Measurements from ENCODE around the gene NUP42.

Gene NUP42

GRCh38 chr7:23204241-23204640 lies 22.4 kb downstream of the NUP42 start:
- TF ChIP-seq CTCF (conservative IDR thresholded peaks at IDR 0.05; ENCODE audit: low read length): no peak
- no peak for DNase-seq (ENCODE audit: low read depth)
- H3K4me3 ChIP-seq (ENCODE audit: low read length): no peak overlapping the region

DNA sequence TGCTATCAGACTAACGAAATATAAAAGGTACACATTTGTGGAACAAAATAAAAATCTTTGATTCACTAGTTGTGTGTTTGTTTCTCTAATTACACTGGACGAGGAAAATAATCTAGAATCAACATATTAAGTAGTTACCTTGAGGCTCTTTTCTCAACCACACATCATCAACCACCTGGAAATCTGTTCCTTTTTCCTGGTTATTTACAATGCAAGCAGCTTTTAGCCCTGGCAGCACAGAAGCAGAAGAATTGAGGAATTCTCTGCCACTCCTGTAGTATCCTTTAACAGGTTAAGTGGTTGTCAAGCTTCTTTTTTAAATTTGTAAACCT lies 23.7 kb downstream of the NUP42 start:
- DNase-seq (ENCODE audit: low read depth): no peak
- TF ChIP-seq CTCF (conservative IDR thresholded peaks at IDR 0.05; ENCODE audit: low read length): no peak
- no peak overlapping the region for H3K4me3 ChIP-seq (ENCODE audit: low read length)

DNA sequence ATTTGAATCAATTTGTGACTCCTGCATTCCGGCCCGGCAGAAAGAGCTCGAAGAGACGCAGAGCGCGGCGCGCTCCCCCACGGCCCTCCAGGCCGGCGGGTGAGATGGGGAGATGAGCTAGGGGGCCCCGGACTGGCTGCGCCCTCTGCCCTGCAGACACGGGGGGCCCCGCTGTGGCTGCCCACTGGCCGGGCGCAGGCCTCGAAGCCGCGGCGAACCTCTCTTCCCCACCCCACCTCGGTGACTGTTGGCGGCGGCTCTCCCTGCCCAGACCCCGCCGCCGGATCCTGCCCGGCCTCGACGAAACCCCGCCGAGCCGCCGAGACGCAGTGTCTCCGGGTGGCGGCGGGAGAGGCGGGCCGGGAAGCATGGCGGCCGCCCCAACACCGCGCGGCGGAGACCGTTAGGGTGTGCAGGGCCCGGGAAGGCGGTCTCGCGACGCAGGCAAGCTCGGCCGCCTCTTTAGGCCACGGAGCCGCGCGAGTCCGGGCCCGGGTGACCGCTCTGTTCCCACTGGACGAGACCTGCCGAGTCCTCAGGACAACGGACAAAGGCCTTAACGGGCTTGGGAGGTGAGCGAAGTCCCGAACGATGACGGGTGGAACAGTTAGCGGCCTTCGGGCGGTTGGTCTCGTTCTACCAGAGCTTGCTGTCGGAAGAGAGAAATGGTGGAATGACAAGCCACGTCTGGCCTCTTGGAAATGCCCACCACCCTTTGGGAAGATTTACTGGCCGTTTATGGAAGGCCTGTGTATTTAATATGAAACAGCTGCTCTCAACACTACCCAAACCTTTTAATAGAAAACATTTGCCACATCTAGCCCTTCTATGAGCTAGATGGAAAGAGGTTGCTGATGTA lies 24.3 kb downstream of the NUP42 start:
- peak; percentile 3 for DNase-seq (ENCODE audit: low read depth)
- no peak overlapping the region for H3K4me3 ChIP-seq (ENCODE audit: low read length)
- no peak for TF ChIP-seq CTCF (conservative IDR thresholded peaks at IDR 0.05; ENCODE audit: low read length)

DNA sequence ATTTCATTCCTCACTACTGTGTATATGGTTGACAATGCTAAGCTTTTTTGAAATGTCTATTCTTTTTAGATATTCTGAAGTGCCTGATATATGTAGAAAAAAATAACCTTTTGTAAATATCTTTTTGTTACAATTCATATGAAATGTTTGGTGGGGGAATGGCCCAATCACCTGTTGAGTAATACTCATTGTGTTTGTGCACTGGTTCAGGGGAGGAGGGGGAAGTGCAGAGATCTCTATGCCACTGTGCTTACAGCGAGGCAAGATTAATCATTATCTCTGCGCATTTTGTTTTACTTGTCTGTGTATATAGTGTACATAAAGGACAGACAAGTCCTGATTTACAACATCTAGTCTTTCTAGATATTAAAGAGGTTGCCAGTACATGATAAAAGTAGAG lies 25.2 kb downstream of the NUP42 start:
- no peak for TF ChIP-seq CTCF (conservative IDR thresholded peaks at IDR 0.05; ENCODE audit: low read length)
- DNase-seq (ENCODE audit: low read depth): no peak
- H3K4me3 ChIP-seq (ENCODE audit: low read length): no peak overlapping the region

- DNase-seq (ENCODE audit: low read depth): peak; percentile 5
- no peak for TF ChIP-seq CTCF (conservative IDR thresholded peaks at IDR 0.05; ENCODE audit: low read length)
- H3K4me3 ChIP-seq (ENCODE audit: low read length): no peak overlapping the region
These were observed 26.0 kb downstream of the NUP42 start for GRCh38 chr7:23207884-23208283.

GRCh38 chr7:23208316-23208715 lies 26.5 kb downstream of the NUP42 start:
- H3K4me3 ChIP-seq (ENCODE audit: low read length): no peak overlapping the region
- TF ChIP-seq CTCF (conservative IDR thresholded peaks at IDR 0.05; ENCODE audit: low read length): no peak
- no peak for DNase-seq (ENCODE audit: low read depth)

GRCh38 chr7:23210506-23210905 lies 28.7 kb downstream of the NUP42 start:
- DNase-seq (ENCODE audit: low read depth): no peak
- no peak for TF ChIP-seq CTCF (conservative IDR thresholded peaks at IDR 0.05; ENCODE audit: low read length)
- H3K4me3 ChIP-seq (ENCODE audit: low read length): no peak overlapping the region

Measured in AG10803 (cell line).